ENCODE measurements around the gene ABLIM1. TPM values are rescaled to one million over a fixed set of nuclear protein-coding genes. Genes with fewer than 3 reads are reported as not detected.
A peak's percentile ranks its signal among the peaks of the same experiment; 100 is the strongest.

Gene ABLIM1
- total RNA-seq, 4 donors from 2014 or later = 41.2 to 128 (median 97.3) TPM

DNA sequence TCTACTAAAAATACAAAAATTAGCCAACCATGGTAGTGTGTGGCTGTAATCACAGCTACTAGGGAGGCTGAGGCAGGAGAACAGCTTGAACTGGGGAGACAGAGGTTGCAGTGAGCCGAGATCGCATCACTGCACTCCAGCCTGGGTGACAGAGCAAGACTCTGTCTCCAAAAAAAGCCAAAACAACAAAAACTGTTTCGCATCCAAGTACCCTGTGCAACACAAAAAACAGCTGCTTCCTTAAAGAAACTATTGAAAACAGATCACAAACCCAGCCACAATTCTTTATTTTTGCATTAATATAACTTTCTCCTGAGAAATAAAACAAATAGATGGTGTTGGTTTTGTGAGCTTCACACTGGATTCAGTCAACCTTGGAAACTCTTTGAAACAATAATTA, 141.7 kb downstream of the ABLIM1 start:
- Histone ChIP-seq H3K36me3 (no peaks in the 10 kb centered on the region), H3K4me1 (no peaks in the 10 kb centered on the region), H3K4me3 (no peak overlapping the region), H3K27me3 (no peaks in the 10 kb centered on the region), H3K9me3 (no peaks in the 10 kb centered on the region), H3K27ac (no peak overlapping the region)
- DNase-seq = no peak
- intact Hi-C loops (cut with DNase I; ENCODE audit: low total_unique reads) = no loop called here
- no peak for TF ChIP-seq POLR2A (IDR thresholded peaks at IDR 0.05)
- TF ChIP-seq, protein P1, sequence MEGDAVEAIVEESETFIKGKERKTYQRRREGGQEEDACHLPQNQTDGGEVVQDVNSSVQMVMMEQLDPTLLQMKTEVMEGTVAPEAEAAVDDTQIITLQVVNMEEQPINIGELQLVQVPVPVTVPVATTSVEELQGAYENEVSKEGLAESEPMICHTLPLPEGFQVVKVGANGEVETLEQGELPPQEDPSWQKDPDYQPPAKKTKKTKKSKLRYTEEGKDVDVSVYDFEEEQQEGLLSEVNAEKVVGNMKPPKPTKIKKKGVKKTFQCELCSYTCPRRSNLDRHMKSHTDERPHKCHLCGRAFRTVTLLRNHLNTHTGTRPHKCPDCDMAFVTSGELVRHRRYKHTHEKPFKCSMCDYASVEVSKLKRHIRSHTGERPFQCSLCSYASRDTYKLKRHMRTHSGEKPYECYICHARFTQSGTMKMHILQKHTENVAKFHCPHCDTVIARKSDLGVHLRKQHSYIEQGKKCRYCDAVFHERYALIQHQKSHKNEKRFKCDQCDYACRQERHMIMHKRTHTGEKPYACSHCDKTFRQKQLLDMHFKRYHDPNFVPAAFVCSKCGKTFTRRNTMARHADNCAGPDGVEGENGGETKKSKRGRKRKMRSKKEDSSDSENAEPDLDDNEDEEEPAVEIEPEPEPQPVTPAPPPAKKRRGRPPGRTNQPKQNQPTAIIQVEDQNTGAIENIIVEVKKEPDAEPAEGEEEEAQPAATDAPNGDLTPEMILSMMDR (IDR thresholded peaks at IDR 0.05) = no peak

GRCh38 chr10:114515298-114515914, 142.7 kb downstream of the ABLIM1 start:
- Histone ChIP-seq H3K4me3 (no peak overlapping the region), H3K27ac (no peak overlapping the region), H3K9me3 (no peaks in the 10 kb centered on the region), H3K27me3 (no peaks in the 10 kb centered on the region), H3K4me1 (no peaks in the 10 kb centered on the region), H3K36me3 (no peaks in the 10 kb centered on the region)
- no peak for DNase-seq
- TF ChIP-seq, protein P1 (IDR thresholded peaks at IDR 0.05) = no peak
- TF ChIP-seq POLR2A (IDR thresholded peaks at IDR 0.05) = no peak
- intact Hi-C loops (cut with DNase I; ENCODE audit: low total_unique reads) = no loop called here

- TF ChIP-seq, protein P1 (IDR thresholded peaks at IDR 0.05) = no peak
- no peak for TF ChIP-seq POLR2A (IDR thresholded peaks at IDR 0.05)
- H3K36me3 ChIP-seq = no peaks in the 10 kb centered on the region
- no peak for DNase-seq
- H3K4me3 ChIP-seq = no peak overlapping the region
- H3K27ac ChIP-seq = no peak overlapping the region
- no peaks in the 10 kb centered on the region for H3K4me1 ChIP-seq
- intact Hi-C loops (cut with DNase I; ENCODE audit: low total_unique reads) = no loop called here
- no peaks in the 10 kb centered on the region for H3K9me3 ChIP-seq
- H3K27me3 ChIP-seq = no peaks in the 10 kb centered on the region
Observed at GRCh38 chr10:114513381-114513792, 144.7 kb downstream of the ABLIM1 start.

GRCh38 chr10:114511881-114512280, 146.2 kb downstream of the ABLIM1 start:
- intact Hi-C loops (cut with DNase I; ENCODE audit: low total_unique reads) = no loop called here
- no peaks in the 10 kb centered on the region for H3K27me3 ChIP-seq
- no peak for DNase-seq
- no peaks in the 10 kb centered on the region for H3K9me3 ChIP-seq
- H3K4me3 ChIP-seq = no peak overlapping the region
- H3K4me1 ChIP-seq = no peaks in the 10 kb centered on the region
- no peak overlapping the region for H3K27ac ChIP-seq
- TF ChIP-seq POLR2A (IDR thresholded peaks at IDR 0.05) = no peak
- TF ChIP-seq, protein P1 (IDR thresholded peaks at IDR 0.05) = no peak
- H3K36me3 ChIP-seq = no peaks in the 10 kb centered on the region

DNA sequence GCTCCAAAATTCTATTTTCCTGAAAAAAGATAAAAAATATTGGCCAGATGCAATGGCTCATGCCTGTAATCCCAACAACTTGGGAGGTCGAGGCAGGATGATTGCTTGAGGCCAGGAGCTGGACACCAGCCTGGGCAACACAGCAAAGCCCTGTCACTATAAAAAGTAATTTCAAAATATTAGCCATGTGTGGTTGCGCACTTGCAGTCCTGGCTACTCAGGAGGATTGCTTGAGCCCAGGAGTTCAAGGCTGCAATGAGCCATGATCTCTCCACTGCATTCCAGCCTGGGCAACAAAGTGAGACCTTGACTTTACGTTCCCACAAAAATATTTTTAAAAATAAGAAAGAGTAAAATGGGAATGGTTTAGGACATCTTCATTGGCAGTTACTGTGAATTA, 149.7 kb downstream of the ABLIM1 start:
- DNase-seq = no peak
- intact Hi-C loops (cut with DNase I; ENCODE audit: low total_unique reads) = no loop called here
- Histone ChIP-seq H3K4me1 (peaks cover 0 to 6% of the 10 kb centered on the region in 2 donors), H3K27ac (peak overlapping the region; percentile 58 to 77), H3K27me3 (no peaks in the 10 kb centered on the region), H3K9me3 (no peaks in the 10 kb centered on the region), H3K4me3 (no peak overlapping the region), H3K36me3 (no peaks in the 10 kb centered on the region)
- TF ChIP-seq POLR2A (IDR thresholded peaks at IDR 0.05) = no peak
- TF ChIP-seq, protein P1 (IDR thresholded peaks at IDR 0.05) = no peak
